HG03520 (cell line): Measurements from ENCODE around the gene TBCD.
"Not testable (repeated sequence)": the region's sequence is repeated elsewhere in the genome, so short reads cannot be mapped to it uniquely, and the experiment has no call there.

Experiments used
- ATAC-seq: cut with Tn5 transposase; IDR thresholded peaks from one replicate; pipeline ENCODE4 v1.9.1; 2021; ENCODE audit warnings: mild to moderate bottlenecking, moderate library complexity; ENCODE audit not compliant: unreplicated experiment

The TBCD gene

DNA sequence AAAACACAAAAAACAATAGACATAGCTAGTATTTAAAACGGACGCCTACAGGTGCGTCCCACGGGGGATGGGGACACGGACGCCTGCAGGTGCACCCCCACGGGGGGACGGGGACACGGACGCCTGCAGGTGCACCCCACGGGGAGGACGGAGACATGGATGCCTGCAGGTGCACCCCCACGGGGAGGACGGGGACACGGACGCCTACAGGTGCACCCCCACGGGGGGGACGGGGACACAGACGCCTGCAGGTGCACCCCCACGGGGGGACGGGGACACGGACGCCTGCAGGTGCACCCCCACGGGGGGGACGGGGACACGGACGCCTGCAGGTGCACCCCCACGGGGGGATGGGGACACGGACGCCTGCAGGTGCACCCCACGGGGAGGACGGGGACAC lies 212.6 kb downstream of the TBCD start:
- not testable (repeated sequence) for ATAC-seq

DNA sequence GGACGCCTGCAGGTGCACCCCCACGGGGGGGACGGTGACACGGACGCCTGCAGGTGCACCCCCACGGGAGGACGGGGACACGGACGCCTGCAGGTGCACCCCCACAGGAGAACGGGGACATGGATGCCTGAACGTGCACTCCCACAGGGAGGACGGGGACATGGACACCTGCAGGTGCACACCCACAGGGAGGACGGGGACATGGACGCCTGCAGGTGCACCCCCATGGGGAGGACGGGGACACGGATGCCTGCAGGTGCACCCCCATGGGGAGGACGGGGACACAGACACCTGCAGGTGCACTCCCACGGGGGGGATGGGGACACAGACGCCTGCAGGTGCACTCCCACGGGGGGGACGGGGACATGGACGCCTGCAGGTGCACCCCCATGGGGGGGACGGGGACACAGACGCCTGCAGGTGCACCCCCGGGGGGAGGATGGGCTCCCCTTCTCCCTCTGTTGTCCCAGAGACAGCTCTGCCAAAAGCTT lies 213.0 kb downstream of the TBCD start:
- no peak for ATAC-seq

DNA sequence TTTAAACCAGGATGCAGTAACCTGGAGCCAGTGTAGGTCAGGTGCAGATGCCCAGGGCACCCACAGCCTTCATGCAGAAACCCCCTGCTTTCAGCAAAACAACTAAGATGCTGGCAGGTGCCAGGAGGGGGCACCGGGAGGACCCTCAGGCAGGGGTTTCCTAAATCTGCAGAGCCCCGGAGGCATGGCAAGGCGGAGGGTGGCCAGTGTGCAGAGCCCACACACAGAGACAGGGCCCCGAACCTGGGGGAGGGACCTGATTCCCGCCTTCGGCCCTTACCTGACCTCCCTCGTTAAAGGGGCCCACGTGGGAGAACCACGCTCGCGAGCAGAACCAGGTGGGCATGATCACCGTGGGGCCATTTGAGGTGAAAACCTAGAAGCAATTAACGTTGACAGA lies 213.5 kb downstream of the TBCD start:
- ATAC-seq, result no peak

DNA sequence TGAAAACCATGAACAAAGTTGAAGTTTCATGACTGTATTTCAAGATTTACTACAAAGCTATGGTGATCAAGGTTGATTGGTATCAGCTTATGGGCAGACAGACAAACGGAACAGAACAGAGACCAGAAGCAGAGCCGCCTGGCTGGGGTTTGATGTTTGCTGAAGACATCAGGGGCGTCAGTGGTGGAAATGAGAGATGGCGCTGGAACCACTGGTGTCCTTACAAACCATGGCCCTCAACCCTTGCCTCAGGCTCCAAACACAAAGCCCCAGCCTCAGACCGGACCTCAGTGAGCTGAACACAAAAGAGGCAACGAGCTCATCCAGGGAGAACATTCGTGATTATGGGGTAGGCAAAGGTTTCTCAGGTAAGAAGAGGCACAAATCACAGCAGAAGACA lies 214.6 kb downstream of the TBCD start:
- no peak for ATAC-seq

DNA sequence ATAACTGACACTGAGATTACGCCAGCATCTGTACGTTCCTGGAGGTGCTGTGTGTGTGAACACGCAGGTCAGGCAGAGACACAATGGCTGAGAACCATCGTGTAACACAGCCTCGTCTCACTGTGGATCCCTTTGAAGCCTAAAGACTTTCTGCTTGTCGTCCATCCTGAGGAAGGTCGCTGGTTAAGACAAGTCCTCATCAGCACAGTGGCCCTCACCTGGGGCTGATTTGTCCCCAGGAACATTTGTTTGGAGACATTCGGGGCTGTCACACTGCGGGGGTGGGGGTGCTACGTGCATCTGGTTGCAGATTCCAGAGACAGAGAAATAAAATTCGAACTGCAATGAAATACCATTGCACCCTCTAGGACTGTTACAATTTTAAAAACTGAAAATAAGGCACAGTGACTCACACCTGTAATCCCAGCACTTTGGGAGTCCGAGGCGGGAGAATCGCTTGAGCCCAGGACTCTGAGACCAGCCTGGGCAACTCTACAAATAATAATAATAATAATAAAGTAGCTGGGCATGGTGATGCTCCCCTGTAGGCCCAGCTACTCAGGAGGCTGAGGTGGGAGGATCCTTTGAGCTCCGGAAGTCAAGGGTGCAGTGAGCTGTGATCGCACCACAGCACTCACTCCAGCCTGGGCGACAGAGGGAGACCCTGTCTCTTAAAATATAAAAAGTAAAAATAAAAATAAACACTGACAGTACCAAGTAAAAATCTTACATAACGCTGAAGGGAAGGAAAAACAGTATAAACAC lies 215.6 kb downstream of the TBCD start:
- ATAC-seq, result no peak

DNA sequence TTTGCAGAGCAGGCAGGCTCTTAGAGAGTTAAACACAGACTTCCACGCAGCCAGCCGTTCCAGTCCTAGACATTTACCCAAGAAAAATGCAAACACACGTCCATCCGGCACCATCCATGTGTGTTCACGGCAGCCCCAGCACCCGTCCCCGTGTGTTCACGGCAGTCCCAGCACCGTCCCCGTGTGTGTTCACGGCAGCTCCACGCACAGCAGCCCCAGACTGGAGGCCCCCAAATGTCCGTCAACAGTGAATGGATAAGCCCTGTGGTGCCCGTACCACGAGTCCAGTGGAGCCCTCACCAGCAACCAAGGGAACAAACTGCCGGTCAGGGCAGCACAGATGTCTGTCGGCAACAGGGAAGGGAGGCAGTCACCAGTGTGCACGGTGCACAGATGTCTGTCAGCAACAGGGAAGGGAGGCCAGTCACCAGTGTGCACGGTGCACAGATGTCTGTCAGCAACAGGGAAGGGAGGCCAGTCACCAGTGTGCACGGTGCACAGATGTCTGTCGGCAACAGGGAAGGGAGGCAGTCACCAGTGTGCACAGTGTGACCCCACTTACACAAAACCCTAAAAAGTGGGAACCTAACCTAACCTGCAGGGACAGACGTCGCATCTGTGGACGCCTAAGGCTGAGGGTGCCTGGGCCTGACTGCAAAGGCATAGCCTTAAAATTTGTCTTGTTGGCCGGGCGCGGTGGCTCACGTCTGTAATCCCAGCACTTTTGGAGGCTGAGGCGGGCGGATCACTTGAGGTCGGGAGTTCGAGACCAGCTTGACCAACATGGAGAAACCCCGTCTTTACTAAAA lies 216.4 kb downstream of the TBCD start:
- ATAC-seq, result not testable (repeated sequence)

DNA sequence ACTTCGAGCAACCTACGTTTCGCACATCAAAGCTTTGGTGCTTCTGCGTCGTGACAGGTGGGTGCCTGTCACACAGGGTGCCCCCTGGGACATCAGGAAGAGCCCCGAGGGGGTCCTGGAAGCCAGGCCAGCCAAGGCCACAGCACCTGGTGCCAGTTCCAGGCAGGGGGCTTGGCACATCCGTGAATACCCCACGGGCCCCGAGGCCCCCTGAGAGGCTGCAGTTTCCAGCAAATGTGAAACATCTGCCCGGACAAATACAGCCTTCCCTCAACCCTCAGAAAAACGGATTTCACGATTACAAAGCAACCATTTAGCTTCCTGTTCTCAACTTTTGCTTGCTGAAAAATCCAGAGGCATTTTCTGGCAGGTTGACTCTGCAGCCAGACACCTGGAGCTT lies 218.2 kb downstream of the TBCD start:
- no peak for ATAC-seq

DNA sequence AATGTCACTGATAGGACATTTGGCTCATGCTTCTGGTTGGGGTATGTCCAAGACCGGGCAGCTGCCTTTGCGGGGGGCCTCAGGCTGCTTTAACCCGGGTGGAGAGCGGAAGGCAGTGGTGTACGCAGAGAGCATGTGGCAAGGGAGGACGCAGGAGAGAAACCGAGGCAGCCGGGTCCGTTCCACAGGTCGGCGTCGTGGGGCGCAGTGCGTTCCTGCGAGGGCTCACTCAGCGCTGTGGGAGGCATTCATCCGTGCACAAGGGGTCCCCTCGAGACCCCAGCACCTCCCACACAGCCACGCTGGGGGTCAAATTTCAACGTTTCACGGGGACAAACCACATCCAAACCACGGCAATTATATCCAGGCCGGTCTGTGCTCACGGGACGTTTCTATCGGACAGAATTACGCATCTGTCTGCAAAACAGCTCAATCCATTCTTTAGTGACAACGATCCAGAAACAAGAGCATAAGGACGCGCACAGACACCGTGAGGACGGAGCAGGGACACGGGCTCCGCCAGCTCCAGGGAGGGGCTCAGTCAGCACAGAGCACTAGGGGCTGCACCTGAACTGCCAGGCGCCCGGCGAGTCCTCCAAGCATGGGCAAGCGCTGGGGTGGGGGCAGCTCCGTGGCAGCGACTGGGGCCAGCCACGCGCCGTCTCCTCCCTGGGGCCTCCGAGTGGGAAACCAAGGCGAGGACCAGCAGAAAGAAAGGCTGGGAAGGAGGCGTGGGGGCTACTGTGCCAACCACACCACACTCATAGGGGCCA lies 219.1 kb downstream of the TBCD start:
- ATAC-seq, result no peak

DNA sequence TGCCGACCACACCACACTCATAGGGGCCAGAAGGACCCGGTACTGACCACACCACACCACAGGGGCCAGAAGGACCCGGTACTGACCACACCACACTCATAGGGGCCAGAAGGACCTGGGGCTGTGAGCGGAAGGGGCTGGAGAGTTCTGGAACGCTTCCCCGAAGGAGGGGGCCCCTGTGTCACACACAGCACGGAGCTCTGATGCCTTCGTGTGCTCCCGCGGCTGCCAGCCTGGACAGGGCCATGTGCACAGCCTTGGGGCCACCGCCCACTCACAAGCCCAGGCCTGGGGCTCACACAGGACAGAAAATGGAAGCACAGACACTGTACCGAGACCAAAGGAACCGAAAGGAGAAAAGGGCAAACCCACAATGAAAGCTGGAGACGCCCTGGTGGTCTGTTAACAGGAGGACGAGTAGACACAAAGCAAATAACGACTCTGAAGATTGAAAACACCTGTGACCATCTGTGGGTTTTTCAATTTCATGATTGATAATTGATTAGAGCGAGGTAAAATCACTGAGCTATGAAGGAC lies 221.0 kb downstream of the TBCD start:
- ATAC-seq, result no peak

DNA sequence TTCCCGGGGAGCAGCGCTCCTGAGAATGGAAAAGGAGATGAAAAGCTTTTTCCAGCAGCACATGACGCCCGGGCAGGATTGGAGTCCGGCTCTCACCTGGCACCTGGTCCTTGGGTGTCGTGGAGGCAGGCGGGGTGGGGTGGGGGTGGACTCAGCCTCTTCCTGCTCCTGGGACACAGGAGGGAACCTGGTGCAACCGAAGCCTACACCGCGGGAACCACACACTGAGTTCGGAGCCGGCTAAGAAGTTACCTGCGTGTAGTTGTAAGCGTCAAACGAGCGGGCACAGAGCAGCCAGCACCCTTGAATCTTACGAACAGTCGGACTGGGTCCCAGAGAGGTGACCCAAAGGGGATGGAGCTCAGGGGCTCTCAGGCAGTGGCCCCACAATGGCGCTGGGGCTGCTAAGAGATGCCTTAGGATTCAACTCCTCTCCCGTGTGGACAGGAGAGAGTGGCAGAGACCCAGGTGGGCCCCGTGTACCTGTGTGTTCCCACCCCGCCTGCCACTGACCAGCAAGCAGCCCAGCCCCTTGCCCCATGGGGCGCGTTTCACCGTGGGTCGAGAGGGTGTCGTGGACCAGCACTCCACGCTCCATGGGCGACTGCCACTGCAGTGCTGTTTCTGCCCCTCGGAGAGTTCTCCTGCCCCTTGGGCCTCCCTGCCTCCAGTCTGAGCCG lies 221.7 kb downstream of the TBCD start:
- ATAC-seq, result no peak

DNA sequence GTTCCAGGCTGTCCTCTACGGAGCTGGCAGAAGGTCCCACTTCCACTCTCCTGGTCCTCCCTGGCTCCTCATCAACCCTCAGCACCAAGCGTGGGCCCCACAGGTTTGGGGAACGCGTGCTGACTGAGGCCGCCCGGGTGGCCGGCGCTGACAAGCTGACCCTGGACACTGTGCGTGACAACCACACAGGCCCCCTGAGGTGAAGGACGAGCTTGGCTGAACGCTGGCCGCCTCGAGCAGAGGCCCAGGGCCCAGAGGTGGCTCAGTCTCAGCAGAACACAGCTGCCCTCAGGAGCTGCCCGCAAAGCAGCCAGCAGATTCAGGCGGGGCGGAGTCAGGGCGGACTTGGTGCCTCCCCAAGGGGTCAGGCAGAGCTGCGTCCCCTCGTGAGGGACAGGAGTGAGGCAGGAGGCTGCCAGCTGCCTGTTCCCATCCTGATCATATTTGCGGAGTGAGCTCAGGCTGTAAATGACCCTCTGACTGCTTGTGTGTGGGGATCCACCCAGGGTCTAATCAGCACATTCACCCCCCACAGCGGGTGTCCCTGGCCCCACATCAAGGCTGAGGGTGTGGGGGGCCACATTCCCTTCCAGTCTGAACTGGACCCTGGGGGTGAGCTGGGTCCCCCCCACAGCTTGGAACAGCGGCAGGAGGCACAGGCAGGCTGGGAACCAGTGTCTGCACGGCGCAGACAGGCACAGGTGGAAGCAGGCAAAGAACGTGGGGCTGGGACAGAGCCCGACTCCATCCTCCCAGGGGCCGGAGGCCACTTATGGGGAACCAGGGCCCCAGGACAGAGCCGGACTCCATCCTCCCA lies 222.5 kb downstream of the TBCD start:
- no peak for ATAC-seq

DNA sequence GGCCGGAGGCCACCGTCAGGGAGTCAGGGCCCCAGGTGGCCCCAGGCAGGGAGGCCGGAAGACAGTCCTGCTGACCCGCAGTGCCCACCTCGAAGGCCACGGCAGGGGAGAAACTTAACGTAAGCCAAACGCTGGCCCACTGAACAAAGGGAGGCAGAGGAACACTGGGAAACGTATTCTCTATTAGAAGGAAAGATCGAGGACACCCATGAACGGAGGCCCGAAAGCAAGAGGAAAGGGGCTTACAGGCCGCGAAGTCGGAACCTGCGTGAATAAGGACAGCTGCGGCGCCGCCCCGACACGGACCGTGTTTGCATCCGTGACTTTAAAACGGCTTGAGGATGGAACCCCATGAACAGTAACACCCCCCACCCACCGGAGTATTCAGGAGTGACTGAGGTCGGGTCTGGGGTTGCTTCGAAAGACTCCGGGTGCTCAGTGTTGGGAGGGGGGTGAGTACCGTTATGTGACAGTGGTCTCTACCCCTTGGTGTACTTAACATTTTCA lies 225.2 kb downstream of the TBCD start:
- no peak for ATAC-seq

DNA sequence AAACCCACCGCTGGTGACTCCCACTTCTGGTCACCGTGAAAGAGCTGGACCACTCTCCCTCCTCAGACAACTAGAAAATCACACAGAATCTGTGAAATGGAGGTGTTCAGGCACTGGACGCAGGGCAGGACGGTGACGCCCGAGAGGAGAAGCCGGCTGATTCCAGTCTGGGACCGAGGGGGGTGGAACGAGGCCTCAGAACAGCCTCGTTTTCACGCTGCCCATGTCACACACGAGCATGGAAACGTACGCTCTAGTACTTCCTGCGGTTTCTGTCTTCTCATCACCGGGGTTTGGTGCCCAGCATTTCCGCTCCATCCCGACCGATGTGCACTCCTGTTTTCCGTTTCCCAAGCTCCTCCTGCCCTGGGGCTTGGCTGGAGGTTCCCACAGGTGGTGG lies 225.7 kb downstream of the TBCD start:
- ATAC-seq, result no peak

DNA sequence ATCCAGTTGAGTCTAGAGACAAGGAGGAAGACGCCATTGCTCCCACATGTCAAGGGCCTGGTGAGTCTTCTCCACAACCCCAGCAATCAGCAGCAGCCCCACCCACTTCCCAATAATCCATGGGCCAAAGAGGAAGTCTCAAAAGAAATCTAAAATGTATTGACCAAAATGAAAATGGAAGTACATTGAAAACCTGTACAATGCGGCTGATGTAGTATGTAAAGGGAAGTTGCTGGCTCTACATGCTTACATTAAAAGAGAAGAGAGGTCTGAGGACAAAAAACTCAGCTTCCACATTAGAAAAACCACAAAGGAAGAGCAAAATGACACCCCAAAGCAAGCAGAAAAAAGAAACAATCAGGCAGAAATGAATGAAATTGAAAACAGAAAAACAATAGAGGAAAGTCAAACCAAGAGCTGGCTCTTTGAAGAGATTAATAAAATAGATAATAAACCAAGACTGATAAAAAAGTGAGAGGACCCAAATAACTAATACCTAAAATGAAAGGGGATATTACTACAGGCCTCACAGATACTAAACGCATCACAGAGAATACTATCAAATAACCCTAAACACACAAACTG lies 227.0 kb downstream of the TBCD start:
- no peak for ATAC-seq

DNA sequence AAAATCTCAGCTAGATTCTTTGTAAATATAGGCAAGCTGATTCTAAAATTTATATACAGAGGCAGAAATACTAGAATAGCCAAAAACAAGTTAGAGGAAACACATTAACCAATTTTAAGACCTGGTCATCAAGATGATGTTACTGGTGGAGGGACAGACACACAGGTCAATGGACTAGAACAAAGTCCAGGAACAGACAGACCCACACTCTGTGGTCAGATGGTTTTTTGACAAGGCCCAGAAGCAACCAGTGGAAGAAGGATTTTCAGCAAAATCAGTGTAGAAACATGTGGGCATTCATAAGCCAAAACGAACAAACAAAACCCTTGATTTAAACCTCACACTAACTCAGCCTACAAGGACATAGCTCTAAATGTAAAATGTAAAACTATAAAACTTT lies 227.9 kb downstream of the TBCD start:
- no peak for ATAC-seq

DNA sequence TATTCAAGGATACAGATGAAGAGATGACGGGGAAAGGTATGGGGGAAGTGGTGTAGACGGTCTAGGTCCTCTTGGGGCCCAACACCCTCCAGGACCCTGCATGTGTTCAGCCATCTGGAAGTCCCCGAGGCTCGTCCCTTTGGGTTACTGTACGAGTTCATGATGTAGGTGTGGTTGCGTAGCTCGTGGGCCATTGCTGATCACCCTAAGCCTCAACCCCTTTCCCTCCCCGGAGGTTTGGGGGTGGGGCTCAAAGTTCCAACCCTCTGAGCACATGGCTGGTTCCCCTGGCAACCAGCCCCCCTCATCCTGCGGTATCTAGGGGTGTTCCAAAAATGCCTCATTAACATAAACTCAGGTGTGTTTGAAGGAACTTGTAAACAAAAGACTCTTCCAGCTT lies 228.8 kb downstream of the TBCD start:
- no peak for ATAC-seq

DNA sequence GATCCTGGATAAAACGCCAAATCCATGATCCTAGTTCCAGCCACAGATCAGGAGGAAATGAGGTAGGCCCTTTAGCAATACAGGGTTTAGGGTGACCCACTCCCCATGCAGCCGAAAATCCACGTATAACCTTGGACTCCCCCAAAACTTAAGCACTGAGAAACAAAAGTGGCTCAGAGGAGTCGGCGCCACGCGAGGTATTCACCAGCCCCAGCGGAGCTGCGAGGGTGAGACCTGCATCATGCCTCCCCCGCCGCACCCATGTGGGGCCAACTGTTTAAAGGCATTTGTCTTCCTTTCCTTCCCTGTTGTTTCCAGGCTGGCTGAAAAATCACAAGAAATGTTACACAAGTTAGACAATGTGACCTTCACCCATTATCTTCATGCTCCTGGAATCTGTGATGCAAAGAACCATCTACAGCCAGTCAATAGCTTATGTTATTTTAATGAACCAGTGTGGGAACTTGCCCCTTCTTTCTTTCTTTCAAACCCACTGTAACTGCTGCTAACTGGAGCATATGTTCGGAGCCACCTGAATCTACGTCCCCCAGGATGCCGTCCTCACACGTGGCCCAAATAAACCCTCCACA lies 229.4 kb downstream of the TBCD start:
- ATAC-seq, result no peak

DNA sequence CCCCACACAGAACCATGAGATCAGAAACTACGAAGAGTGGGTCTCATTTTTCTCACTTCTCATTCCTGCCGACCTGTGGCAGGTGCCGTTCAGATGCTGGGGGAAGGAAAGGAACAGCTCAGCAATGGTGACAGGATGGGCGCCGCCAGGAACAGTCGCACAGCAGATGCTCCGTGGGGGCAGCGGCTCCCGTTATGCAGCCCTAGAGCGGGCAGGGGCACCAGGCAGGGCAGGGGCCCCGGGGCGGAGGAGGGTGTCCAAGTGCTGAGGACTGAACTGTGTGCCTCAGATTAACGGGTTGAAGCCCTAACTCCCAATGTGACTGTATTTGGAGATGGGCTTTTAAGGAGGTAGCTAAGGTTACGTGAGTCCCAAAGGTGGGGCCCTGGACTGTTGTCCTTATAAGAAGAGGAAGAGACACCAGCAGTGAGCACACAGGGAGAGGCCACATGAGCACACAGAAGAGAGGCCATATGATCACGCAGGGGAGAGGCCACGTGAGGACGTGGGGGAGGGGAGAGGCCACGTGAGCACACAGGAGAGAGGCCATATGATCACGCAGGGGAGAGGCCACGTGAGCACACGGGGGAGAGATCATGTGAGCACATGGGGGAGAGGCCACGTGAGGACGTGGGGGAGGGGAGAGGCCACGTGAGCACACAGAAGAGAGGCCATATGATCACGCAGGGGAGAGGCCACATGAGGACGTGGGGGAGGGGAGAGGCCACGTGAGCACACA lies 231.8 kb downstream of the TBCD start:
- ATAC-seq, result no peak
